Neural cell (in vitro differentiated cells): Measurements from ENCODE around the gene CHTF18. TPM values are rescaled to one million over a fixed set of nuclear protein-coding genes. Genes with fewer than 3 reads are reported as not detected.

Experiments used
- H2AFZ ChIP-seq: fragments of 200-600, 300-800 bp; sonication (generic), shearing (Covaris generic); 2 replicates; pipeline ENCODE4 v1.6.0; 2014; ENCODE audit warnings: low read depth, mild to moderate bottlenecking, antibody characterized with exemption, low read length, moderate library complexity
- H3F3A ChIP-seq: fragments of 200-600 bp; shearing (Covaris generic); 2 replicates; pipeline ENCODE4 v1.6.1; 2016; ENCODE audit warnings: mild to moderate bottlenecking, moderate library complexity, mixed read lengths, antibody characterized with exemption, low read length; ENCODE audit not compliant: insufficient read depth, poor library complexity, severe bottlenecking
- H3K27ac ChIP-seq: fragments of 200-600, 300-800 bp; sonication (generic), shearing (Covaris generic); 2 replicates; pipeline ENCODE4 v1.5.1; 2014; ENCODE audit warnings: mild to moderate bottlenecking, low read length, moderate library complexity
- H3K27me3 ChIP-seq: fragments of 300-800, 200-600 bp; sonication (generic), shearing (Covaris generic); 2 replicates; pipeline ENCODE4 v1.6.0; 2014; ENCODE audit warnings: mild to moderate bottlenecking, low read depth, low read length, moderate library complexity; ENCODE audit not compliant: insufficient read depth
- H3K36me3 ChIP-seq: fragments of 300-800, 200-600 bp; sonication (generic), shearing (Covaris generic); 2 replicates; pipeline ENCODE4 v1.5.1; 2014; ENCODE audit warnings: mild to moderate bottlenecking, antibody characterized with exemption, low read length, moderate library complexity; ENCODE audit not compliant: insufficient read depth
- H3K4me2 ChIP-seq: fragments of 300-800, 200-600 bp; sonication (generic), shearing (Covaris generic); 2 replicates; pipeline ENCODE4 v1.6.0; 2014; ENCODE audit warnings: mild to moderate bottlenecking, low read length
- H3K4me3 ChIP-seq: fragments of 300-800, 200-600 bp; sonication (generic), shearing (Covaris generic); 2 replicates; pipeline ENCODE4 v1.5.1; 2014; ENCODE audit warnings: mild to moderate bottlenecking, low read length, moderate library complexity
- H3K79me2 ChIP-seq: fragments of 200-600 bp; shearing (Covaris generic); replicated peaks from 2 replicates; pipeline ENCODE4 v1.6.0; 2014; ENCODE audit warnings: mild to moderate bottlenecking, low read length, moderate library complexity; ENCODE audit not compliant: insufficient read depth
- H3K9ac ChIP-seq: fragments of 300-800, 200-600 bp; sonication (generic), shearing (Covaris generic); 2 replicates; pipeline ENCODE4 v1.6.1; 2016; ENCODE audit warnings: mild to moderate bottlenecking, low read length, mixed read lengths
- H3K9me2 ChIP-seq: fragments of 200-600 bp; shearing (Covaris generic); 2 replicates; pipeline ENCODE4 v1.6.1; 2016; ENCODE audit warnings: mild to moderate bottlenecking, low read length, mixed read lengths; ENCODE audit not compliant: insufficient read depth
- H3K9me3 ChIP-seq: fragments of 200-600, 300-800 bp; sonication (generic), shearing (Covaris generic); 2 replicates; pipeline ENCODE4 v1.6.1; 2016; ENCODE audit warnings: mild to moderate bottlenecking, mixed run types, low read length, moderate library complexity, mixed read lengths
- H4K20me1 ChIP-seq: fragments of 200-600 bp; shearing (Covaris generic); 2 replicates; pipeline ENCODE4 v1.6.1; 2016; ENCODE audit warnings: mild to moderate bottlenecking, mixed run types; ENCODE audit not compliant: insufficient read depth
- EP300 ChIP-seq: fragments of 450-650 bp; conservative IDR thresholded peaks from 2 replicates; pipeline ENCODE4 v1.6.1; 2014; ENCODE audit warnings: antibody characterized with exemption, mild to moderate bottlenecking, moderate library complexity; ENCODE audit not compliant: poor library complexity, severe bottlenecking
- EZH2 ChIP-seq: fragments of 200-600, 300-800 bp; shearing (Covaris generic), sonication (generic); IDR thresholded peaks from 2 replicates; pipeline ENCODE4 v1.6.1; 2014; ENCODE audit warnings: antibody characterized with exemption, low read length, borderline replicate concordance, mild to moderate bottlenecking; ENCODE audit not compliant: insufficient read depth, poor library complexity, severe bottlenecking
- MXI1 ChIP-seq: fragments of 450-650 bp; conservative IDR thresholded peaks from 2 replicates; pipeline ENCODE4 v1.6.1; 2014; ENCODE audit warnings: antibody characterized with exemption, mild to moderate bottlenecking; ENCODE audit not compliant: poor library complexity, severe bottlenecking
- POLR2AphosphoS5 ChIP-seq: IDR thresholded peaks from 2 replicates; pipeline ENCODE4 v1.6.1; 2012
- RAD21 ChIP-seq: fragments of 450-650 bp; conservative IDR thresholded peaks from 2 replicates; pipeline ENCODE4 v1.6.1; 2014; ENCODE audit warnings: antibody characterized with exemption, mild to moderate bottlenecking, moderate library complexity
- SMC3 ChIP-seq: fragments of 450-650 bp; conservative IDR thresholded peaks from 2 replicates; pipeline ENCODE4 v1.6.1; 2014; ENCODE audit warnings: antibody characterized with exemption, mild to moderate bottlenecking, moderate library complexity; ENCODE audit not compliant: poor library complexity
- TAF1 ChIP-seq: IDR thresholded peaks from 2 replicates; pipeline ENCODE4 v1.6.1; 2012; ENCODE audit warnings: low read depth
- polyA plus RNA-seq: library from polyadenylated mRNA; depleted of rRNA; stranded (reverse); fragments of >200 nt; gene quantifications from 2 replicates; pipeline ENCODE4 v1.2.3, GENCODE V29; 2014
- TF ChIP-seq, protein P1 (sequence below): fragments of 450-650 bp; IDR thresholded peaks from 2 replicates; pipeline ENCODE4 v1.5.1; 2014; ENCODE audit warnings: antibody characterized with exemption, mild to moderate bottlenecking, moderate library complexity; ENCODE audit not compliant: poor library complexity, severe bottlenecking
- TF ChIP-seq, protein P2 (sequence below): IDR thresholded peaks from 2 replicates; pipeline ENCODE4 v1.6.1; 2012; ENCODE audit warnings: borderline replicate concordance

CHTF18 gene
- polyA plus RNA-seq, 1 donor from 2014 or later: 31.2 TPM

DNA sequence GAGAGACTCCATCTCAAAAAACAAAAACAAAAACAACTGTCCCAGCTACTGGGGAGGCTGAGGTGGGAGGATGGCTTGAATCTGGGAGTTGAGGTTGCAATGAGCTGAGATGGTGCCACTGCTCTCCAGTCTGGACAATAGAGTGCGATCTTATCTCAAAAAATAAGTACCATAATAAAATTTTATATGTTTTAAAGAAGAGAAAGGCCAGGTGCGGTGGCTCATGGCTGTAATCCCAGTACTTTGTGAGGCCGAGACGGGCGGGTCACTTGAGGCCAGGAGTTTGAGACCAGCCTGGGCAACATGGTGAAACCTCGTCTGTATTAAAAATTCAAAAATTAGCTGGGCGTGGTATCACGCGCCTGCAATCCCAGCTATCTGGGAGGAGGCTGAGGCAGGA is 11.6 kb upstream of the CHTF18 start:
- Histone ChIP-seq H3K9me2 (no peaks in the 10 kb centered on the region), H3K79me2 (no peaks in the 10 kb centered on the region), H3K4me3 (no peak overlapping the region), H3F3A (no peaks in the 10 kb centered on the region), H3K9me3 (no peaks in the 10 kb centered on the region), H2AFZ (no peak overlapping the region), H3K9ac (no peak overlapping the region), H3K36me3 (no peaks in the 10 kb centered on the region), H4K20me1 (no peaks in the 10 kb centered on the region), H3K27me3 (no peaks in the 10 kb centered on the region), H3K27ac (no peak overlapping the region), H3K4me2 (no peak overlapping the region)
- no peak for TF ChIP-seq EZH2
- no peak for TF ChIP-seq MXI1
- TF ChIP-seq, protein P1, sequence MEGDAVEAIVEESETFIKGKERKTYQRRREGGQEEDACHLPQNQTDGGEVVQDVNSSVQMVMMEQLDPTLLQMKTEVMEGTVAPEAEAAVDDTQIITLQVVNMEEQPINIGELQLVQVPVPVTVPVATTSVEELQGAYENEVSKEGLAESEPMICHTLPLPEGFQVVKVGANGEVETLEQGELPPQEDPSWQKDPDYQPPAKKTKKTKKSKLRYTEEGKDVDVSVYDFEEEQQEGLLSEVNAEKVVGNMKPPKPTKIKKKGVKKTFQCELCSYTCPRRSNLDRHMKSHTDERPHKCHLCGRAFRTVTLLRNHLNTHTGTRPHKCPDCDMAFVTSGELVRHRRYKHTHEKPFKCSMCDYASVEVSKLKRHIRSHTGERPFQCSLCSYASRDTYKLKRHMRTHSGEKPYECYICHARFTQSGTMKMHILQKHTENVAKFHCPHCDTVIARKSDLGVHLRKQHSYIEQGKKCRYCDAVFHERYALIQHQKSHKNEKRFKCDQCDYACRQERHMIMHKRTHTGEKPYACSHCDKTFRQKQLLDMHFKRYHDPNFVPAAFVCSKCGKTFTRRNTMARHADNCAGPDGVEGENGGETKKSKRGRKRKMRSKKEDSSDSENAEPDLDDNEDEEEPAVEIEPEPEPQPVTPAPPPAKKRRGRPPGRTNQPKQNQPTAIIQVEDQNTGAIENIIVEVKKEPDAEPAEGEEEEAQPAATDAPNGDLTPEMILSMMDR: no peak
- TF ChIP-seq, protein P2, sequence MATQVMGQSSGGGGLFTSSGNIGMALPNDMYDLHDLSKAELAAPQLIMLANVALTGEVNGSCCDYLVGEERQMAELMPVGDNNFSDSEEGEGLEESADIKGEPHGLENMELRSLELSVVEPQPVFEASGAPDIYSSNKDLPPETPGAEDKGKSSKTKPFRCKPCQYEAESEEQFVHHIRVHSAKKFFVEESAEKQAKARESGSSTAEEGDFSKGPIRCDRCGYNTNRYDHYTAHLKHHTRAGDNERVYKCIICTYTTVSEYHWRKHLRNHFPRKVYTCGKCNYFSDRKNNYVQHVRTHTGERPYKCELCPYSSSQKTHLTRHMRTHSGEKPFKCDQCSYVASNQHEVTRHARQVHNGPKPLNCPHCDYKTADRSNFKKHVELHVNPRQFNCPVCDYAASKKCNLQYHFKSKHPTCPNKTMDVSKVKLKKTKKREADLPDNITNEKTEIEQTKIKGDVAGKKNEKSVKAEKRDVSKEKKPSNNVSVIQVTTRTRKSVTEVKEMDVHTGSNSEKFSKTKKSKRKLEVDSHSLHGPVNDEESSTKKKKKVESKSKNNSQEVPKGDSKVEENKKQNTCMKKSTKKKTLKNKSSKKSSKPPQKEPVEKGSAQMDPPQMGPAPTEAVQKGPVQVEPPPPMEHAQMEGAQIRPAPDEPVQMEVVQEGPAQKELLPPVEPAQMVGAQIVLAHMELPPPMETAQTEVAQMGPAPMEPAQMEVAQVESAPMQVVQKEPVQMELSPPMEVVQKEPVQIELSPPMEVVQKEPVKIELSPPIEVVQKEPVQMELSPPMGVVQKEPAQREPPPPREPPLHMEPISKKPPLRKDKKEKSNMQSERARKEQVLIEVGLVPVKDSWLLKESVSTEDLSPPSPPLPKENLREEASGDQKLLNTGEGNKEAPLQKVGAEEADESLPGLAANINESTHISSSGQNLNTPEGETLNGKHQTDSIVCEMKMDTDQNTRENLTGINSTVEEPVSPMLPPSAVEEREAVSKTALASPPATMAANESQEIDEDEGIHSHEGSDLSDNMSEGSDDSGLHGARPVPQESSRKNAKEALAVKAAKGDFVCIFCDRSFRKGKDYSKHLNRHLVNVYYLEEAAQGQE: no peak
- no peak for TF ChIP-seq POLR2AphosphoS5
- TF ChIP-seq RAD21: no peak
- TF ChIP-seq SMC3: no peak
- TF ChIP-seq TAF1: no peak
- no peak for TF ChIP-seq EP300

DNA sequence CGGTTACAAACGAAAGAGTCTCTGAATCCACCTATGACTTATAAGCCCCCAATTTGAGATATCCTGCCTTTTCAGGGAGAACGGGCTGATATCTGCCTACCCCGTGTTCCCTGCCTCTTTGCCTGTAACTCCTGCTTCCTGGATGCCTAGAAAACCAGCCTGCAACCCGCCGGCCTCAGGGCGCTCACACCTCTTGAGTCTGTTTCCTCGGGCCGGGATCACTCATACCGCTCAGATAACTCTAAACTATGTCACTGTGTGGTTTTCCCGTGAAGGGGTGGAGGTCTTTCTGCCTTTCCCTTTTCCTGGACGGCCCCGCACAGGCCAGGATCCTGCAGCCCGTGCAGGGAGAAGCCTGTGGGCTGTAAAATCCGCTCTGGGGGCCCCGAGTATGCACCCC is 10.6 kb upstream of the CHTF18 start:
- no peaks in the 10 kb centered on the region for H4K20me1 ChIP-seq
- TF ChIP-seq POLR2AphosphoS5 (no peak), EP300 (no peak), MXI1 (no peak), EZH2 (no peak), SMC3 (no peak), RAD21 (no peak)
- TF ChIP-seq, protein P1: no peak
- TF ChIP-seq, protein P2: no peak
- no peaks in the 10 kb centered on the region for H3K79me2 ChIP-seq
- H3K36me3 ChIP-seq: no peaks in the 10 kb centered on the region
- no peak overlapping the region for H3K4me2 ChIP-seq
- no peak overlapping the region for H3K9ac ChIP-seq
- no peak overlapping the region for H2AFZ ChIP-seq
- H3K4me3 ChIP-seq: no peak overlapping the region
- no peak overlapping the region for H3K27ac ChIP-seq
- no peaks in the 10 kb centered on the region for H3K9me2 ChIP-seq
- no peaks in the 10 kb centered on the region for H3K27me3 ChIP-seq
- no peaks in the 10 kb centered on the region for H3K9me3 ChIP-seq
- H3F3A ChIP-seq: no peaks in the 10 kb centered on the region
